ENCODE measurements around the gene SLC19A3.

GRCh38 chr2:227661827-227662226 lies 56.0 kb downstream of the SLC19A3 start:
- TF ChIP-seq POLR2AphosphoS5 (IDR thresholded peaks at IDR 0.05; ENCODE audit: low read depth, low read length) (no peak), POLR2A (IDR thresholded peaks at IDR 0.05; ENCODE audit: low read depth, low read length) (no peak), TAF1 (IDR thresholded peaks at IDR 0.05; ENCODE audit: low read depth, low read length) (no peak)

Measured in GM12891 (cell line).